AG04449 (cell line): ENCODE data around the gene TIFAB.

Source experiments
- CTCF ChIA-PET: fragments of 350-600 bp; formaldehyde crosslinking; extraction: SDS; loops from one replicate; lab custom pipeline; 2021; ENCODE audit warnings: antibody characterized with exemption; lab: Yijun Ruan, JAX
- POLR2A ChIA-PET: fragments of 400-600, 350-600 bp; formaldehyde crosslinking; extraction: SDS; loops from one replicate; lab custom pipeline; 2020; ENCODE audit warnings: antibody characterized with exemption, inconsistent platforms; lab: Yijun Ruan, JAX
- DNase-seq: peaks from one replicate; pipeline ENCODE4 v3.0.0-alpha.2; 2010; ENCODE audit warnings: low read depth, low spot score
- H3K4me3 ChIP-seq: 2 replicates; pipeline ENCODE4 v1.5.1; 2011; ENCODE audit warnings: low read depth, mild to moderate bottlenecking, control low read depth, low read length
- CTCF ChIP-seq: IDR thresholded peaks from one replicate; pipeline ENCODE4 v1.5.1; 2011; ENCODE audit warnings: mild to moderate bottlenecking, moderate library complexity, low read length, control low read depth, inconsistent platforms; ENCODE audit not compliant: insufficient read depth; ENCODE audit errors: missing control alignments

Gene TIFAB

GRCh38 chr5:135492319-135492626 lies 40.1 kb upstream of the TIFAB start:
- H3K4me3 ChIP-seq: no peak overlapping the region
- POLR2A ChIA-PET: no interaction called here
- TF ChIP-seq CTCF: no peak
- CTCF ChIA-PET: interaction anchor here (3.1 to 10.7 kb wide), 4 partner anchors 27 to 74 kb away, joined by 15 to 85 read pairs (median 30); no protein-coding TSS in a partner anchor
- DNase-seq: no peak

- ChIA-PET CTCF (interaction anchor here (3.1 to 10.7 kb wide), 4 partner anchors 27 to 74 kb away, joined by 15 to 85 read pairs (median 30); no protein-coding TSS in a partner anchor), POLR2A (no interaction called here)
- H3K4me3 ChIP-seq: no peak overlapping the region
- no peak for DNase-seq
- TF ChIP-seq CTCF: no peak
These were observed 39.6 kb upstream of the TIFAB start for GRCh38 chr5:135491552-135492318.

- POLR2A ChIA-PET: no interaction called here
- H3K4me3 ChIP-seq: no peak overlapping the region
These were observed 38.9 kb upstream of the TIFAB start for GRCh38 chr5:135491038-135491551.

GRCh38 chr5:135490245-135491037 lies 38.3 kb upstream of the TIFAB start:
- DNase-seq: no peak
- POLR2A ChIA-PET: no interaction called here
- H3K4me3 ChIP-seq: no peak overlapping the region
- TF ChIP-seq CTCF: no peak
- CTCF ChIA-PET: interaction anchor here (1.0 to 10.7 kb wide), 5 partner anchors 25 to 76 kb away, joined by 4 to 85 read pairs (median 24); no protein-coding TSS in a partner anchor

More at GRCh38 chr5:135491038-135491551, 38.9 kb upstream of the TIFAB start:
- CTCF ChIA-PET: interaction anchor here (1.0 to 10.7 kb wide), 5 partner anchors 26 to 75 kb away, joined by 4 to 85 read pairs (median 24); no protein-coding TSS in a partner anchor
- no peak for TF ChIP-seq CTCF
- DNase-seq: no peak

GRCh38 chr5:135489466-135490244 lies 37.5 kb upstream of the TIFAB start:
- CTCF ChIA-PET: interaction anchor here (1.0 to 10.7 kb wide), 5 partner anchors 24 to 77 kb away, joined by 4 to 85 read pairs (median 24); no protein-coding TSS in a partner anchor

More at GRCh38 chr5:135489466-135490244, 37.5 kb upstream of the TIFAB start:
- no peak for DNase-seq
- H3K4me3 ChIP-seq: no peak overlapping the region; the same call in 1 of the 2 replicates
- POLR2A ChIA-PET: no interaction called here
- no peak for TF ChIP-seq CTCF
